Activated CD4-positive, alpha-beta T cell treated with anti-CD3 and anti-CD28 coated beads, Interleukin-2, Interleukin-4, amounts not matched to agents 100 ng/mL and 50 ng/mL, durations not matched to agents 16 hours and 8 hours (primary cell): ENCODE measurements around the gene SLC10A7.

Experiments
- DNase-seq: peaks from one replicate; pipeline ENCODE4 v3.0.0-alpha.2; 2020; ENCODE audit warnings: low spot score

The SLC10A7 gene

GRCh38 chr4:146349306-146349705, 172.4 kb downstream of the SLC10A7 start:
- DNase-seq, result no peak

DNA sequence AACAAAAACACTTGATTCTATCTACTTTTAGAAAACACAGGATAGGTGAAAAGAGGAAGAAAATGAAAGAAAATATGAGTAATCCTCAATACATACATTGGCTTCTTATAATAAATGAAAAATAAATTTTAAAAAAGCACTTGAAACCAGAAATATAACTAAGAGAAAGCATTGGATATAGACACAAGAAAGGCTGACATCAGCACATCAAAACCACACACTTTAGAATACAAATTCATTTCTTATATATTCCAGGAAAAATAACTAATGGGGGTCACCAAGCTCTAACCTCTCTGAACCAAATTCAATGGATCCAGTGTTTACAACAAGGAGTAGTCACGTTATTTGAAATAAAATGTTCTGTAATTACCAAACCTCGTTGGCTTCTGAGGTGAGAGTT, 173.9 kb downstream of the SLC10A7 start:
- DNase-seq, result no peak

- no peak for DNase-seq
These were observed 175.5 kb downstream of the SLC10A7 start for GRCh38 chr4:146346276-146346675.

DNA sequence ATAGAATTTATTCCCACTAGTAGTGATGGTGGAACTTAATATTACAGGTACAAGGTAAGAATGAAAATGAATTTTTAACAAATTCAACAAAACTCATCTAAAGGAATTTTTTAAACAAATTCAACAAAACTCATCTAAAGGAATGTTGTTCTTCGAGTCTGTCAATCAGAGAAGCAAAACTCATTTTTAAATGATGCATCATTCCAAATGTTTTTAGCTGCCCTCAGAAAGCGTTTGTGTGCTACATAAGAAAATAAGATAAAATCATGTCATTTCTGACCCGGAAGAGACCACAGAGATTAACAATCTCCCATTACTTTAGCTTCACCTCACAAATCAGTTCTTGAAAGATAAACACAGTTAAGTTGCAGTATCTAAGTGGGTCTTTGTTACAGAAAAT, 178.0 kb downstream of the SLC10A7 start:
- no peak for DNase-seq

- no peak for DNase-seq
These were observed 178.5 kb downstream of the SLC10A7 start for GRCh38 chr4:146343199-146343598.

DNA sequence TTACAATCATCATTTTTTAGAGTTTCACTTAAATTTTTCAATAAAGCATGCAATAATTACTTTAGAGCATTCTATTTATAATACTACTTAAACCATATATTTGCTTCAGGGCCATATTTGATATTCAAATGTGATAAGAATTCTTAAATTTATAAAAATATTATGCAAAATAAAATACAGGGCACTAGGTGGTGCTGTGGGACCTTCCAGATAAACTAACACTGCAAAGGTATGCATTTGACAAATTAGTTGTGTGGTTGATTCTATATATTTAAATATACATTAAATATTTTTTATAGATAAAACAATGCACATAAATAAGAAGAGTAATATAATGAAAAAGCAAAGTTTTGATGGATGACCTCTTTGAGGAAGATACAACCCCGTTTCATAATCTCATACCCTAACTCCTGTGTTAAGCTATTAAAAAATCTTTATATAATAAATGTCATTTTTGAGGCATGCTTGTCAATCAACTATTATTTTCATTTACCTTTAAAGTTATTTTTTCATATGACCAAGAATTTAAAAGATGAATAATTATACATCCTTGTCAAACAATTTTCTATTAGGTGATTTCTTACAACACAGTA, 179.0 kb downstream of the SLC10A7 start:
- DNase-seq, result peak; percentile 29

DNA sequence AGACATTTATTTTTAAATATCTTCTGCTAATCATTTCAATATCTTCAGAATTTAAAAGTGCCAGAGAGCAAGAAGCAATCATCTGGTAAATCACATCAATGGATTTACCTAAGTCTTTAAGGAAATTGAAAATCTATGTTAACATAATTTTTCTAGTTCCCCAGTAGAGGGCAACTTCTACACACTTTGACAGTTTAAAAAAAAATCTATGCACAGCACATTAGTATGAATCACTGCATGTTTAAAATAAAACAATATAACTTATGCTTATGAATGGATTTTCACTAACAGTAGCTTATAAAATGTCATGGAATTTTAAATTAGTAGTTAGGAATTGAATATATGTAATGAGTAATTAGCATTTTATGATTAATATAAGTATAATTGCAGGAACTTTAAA, 180.9 kb downstream of the SLC10A7 start:
- DNase-seq, result no peak

DNA sequence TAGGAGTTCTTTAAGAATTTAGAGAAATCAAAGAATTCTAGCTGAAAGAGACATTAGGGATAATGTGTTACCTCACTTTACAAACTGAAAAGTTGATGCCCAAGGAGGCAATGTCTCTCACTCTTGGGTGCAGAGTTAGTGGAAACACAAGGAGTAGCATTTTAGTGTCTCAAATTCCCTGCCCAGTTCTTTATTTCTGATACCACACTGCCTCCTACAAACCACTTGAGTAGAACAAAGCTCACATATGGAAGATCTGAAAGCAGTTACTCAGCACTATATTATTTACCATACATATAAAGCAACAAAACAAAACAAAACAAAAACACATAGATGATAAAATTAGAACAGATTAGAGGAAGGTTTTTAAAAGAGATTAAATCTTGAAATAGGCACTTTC, 183.2 kb downstream of the SLC10A7 start:
- no peak for DNase-seq

DNA sequence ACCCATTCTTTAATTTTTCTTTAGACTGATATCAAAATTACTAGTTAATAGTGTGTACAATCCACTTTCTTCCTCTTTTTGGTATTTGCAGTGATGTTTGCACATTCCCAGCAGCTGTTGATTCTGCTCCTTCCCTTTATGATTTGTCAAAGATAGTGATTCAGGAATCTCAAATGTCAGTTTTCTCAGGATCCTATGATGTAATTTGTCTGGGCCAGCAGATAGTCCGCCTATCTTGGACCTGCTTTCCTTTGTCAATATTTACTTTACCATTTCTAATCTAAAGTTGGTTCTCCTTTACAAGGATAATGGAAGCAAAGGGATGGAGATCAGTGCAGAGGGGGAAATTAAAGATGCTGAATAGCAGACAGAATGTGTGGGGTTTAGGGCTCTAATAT, 185.3 kb downstream of the SLC10A7 start:
- no peak for DNase-seq

DNA sequence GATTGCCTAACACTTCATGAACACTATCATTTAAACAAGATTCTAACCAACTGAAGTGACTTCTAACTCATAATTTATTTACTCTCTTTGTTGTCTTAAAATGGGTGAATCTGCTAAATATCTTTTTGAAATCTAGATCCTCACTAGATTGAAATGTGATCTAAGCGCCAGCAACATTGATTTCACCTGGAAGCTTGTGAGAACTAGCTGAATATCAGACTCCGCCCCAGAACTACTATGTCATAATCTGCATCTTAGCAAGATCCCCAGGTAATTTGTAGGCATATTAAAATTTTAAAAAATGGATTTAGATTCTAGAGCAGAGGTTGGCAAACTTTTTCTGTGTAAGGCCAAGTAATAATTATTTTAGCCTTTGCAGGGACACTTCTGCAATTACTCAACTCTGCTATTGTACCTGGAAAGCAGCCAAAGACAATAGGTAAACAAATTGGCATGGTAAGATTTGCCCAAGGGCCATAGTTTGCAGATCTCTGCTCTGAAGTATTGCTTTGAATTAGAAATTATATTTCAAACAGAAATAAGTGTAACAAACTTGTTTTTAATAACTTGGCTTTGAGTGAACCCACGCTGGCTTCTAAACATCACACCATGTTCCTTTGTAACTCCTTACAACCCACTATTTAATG, 185.9 kb downstream of the SLC10A7 start:
- no peak for DNase-seq

GRCh38 chr4:146334862-146335449, 186.8 kb downstream of the SLC10A7 start:
- DNase-seq, result no peak

DNA sequence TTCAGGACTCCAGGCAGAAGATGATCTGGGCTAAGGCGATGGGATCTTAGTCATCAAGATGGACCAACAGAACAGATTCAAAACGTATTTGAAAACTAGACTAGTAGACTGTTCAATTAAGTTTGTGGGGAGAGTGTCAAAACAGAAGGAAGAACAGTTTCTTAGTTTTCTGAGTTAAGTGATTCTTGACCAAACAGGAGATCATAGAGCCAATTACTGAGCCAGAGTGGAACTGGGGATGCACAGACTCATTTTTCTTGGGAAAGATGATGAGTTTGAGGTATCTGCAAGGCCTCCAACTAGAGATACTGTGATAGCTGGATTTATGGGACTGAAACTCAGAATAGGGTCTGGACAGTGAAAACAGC, 187.9 kb downstream of the SLC10A7 start:
- DNase-seq, result no peak

DNA sequence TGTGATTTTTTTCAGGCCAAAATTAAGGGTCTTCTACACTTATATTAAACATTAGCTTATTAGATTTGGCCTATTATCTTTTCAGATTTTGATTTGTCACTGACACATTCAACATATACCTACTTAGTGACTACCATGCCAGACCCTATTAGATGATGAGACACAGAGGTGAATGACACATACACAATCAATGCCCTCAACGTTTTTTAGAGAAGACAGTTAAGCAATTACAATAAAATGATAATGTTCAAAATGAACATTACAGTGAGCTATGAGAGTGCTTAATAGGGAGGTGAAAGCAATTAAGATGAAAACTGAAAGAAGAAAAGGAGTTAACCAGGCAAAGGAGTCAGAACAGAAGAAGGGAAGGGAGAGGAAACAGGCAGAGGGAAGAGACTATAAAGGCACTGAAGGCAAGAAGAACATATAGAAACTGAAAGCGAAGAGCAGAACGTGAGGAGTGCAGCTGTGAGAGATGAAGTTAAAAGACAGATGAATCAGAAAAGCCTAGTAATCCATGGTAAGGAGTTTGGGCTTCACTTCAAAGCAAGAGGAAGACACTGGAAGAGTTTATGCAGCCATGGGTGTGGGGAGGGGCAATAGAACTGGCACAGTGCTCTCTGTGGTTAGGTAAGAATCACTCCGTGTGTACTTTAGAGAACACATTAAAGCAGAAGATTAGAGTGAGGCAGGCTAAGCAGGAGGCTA, 188.4 kb downstream of the SLC10A7 start:
- DNase-seq, result peak; percentile 48

DNA sequence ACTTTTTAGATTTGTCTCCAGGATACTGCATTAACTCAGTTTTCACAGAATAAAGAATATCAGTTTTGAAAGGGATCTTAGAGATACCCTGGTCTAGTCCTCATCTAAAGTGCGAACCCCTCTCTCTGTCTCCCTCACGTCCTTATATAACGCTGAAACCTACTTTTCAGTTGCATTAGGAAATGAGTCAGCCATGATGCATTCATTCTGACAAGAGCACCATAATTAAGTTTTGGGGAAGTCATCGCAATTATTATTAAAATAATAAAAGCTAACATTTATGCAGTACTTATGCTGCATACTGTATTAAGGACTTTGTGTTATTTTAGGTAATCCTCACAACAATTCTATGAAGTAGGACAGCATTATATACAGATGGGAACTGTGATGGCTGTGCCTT, 191.3 kb downstream of the SLC10A7 start:
- DNase-seq, result no peak

- no peak for DNase-seq
These were observed 192.6 kb downstream of the SLC10A7 start for GRCh38 chr4:146329050-146329716.

GRCh38 chr4:146327859-146328650, 193.7 kb downstream of the SLC10A7 start:
- DNase-seq, result no peak

GRCh38 chr4:146318894-146319293, 202.8 kb downstream of the SLC10A7 start:
- DNase-seq, result no peak

DNA sequence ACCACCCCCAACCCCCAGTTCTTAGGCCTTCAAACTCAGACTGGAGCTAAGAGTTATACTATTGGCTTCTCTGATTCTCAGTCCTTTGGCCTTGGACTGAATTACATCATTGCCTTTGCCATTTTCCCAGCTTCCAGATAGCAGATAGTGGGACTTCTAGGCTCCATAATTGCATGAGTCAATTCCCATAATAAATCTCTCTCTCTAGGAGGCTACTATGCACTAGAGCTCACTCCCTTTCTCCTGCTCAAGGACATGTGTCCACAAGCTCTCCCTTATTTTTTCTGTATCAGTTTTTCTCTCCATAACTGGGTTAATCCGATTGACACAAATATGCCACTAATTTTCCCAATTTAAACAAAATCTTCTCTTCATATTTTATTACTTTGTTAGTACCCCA, 204.0 kb downstream of the SLC10A7 start:
- DNase-seq, result no peak

- no peak for DNase-seq
These were observed 206.6 kb downstream of the SLC10A7 start for GRCh38 chr4:146315184-146315583.

GRCh38 chr4:146311238-146311970, 210.3 kb downstream of the SLC10A7 start:
- DNase-seq, result no peak
